CD1c-positive myeloid dendritic cell (primary cell): ENCODE data around the gene ATP1A3.
"Not testable (repeated sequence)": the region's sequence is repeated elsewhere in the genome, so short reads cannot be mapped to it uniquely, and the experiment has no call there.

ENCODE experiments used
- DNase-seq: peaks from one replicate; pipeline ENCODE4 v3.0.0-alpha.2; 2016; ENCODE audit errors: extremely low spot score

Gene ATP1A3

GRCh38 chr19:41993612-41994483, at the start of gene ATP1A3:
ATP1A3 (minus strand) TSS chr19:41994230; CDS start chr19:41994076, 154 bp downstream.
- DNase-seq, result peak; percentile 62

DNA sequence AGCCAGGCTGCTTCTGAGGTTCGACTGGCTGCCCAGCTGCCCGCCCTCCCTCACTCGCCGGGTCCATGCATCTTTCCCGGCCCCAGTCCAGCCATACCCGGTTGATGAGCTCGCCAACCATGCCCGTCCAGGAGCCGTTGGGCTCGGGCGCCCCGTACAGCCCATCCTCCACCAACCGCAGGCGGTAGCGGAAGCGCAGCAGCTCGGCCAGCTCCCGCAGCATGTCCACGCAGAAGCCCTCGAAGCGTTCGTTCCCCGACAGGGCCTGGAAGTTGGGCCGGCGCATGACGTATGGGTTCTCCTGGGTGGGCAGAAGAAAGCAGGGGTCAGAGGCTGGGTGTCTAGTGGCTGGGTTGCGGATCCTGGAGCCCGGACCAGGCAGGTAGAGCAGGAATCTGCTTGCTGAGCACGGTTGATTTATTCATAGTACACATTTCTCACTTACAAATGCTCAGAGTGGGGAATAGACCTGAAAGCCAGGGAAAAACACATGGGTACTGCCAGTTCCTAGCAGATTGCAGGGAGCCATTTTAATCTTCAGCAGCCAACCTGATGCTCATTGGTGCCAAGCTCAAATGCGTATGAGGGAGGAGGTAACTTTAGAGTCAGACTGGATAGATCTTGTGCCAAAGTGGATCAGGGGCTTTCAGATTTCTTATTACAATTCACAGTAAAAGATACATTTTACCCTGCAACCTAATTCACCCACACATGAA, 48.6 kb upstream of the ATP1A3 start:
- DNase-seq, result no peak

GRCh38 chr19:42040491-42040890, 46.5 kb upstream of the ATP1A3 start:
- DNase-seq, result not testable (repeated sequence)

- DNase-seq, result no peak
These were observed 46.0 kb upstream of the ATP1A3 start for GRCh38 chr19:42040031-42040430.

- no peak for DNase-seq
These were observed 44.6 kb upstream of the ATP1A3 start for GRCh38 chr19:42038666-42039065.

GRCh38 chr19:42037649-42038048, 43.6 kb upstream of the ATP1A3 start:
- DNase-seq, result no peak

GRCh38 chr19:42034640-42035391, 40.8 kb upstream of the ATP1A3 start:
- DNase-seq, result peak; percentile 67

GRCh38 chr19:42033413-42033812, 39.4 kb upstream of the ATP1A3 start:
- no peak for DNase-seq

DNA sequence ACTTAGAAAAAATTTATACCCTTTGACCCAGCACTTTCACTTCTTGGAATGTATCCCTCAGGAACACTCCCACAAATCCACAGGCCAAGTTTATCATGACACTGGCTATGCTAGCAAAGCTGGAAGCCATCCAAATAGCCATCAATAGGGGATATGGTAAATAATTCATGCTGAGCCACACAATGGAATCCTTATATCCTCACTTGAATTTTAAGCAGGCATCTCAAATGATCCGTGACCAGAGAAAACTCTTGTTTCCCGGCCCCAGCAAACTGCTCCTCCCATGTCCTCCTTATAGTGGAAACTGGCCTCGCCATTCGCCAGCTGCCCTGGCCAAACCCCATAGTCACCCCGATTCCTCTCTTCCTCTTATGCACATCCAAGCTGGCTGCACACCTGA, 38.4 kb upstream of the ATP1A3 start:
- no peak for DNase-seq

- no peak for DNase-seq
These were observed 36.8 kb upstream of the ATP1A3 start for GRCh38 chr19:42030645-42031440.

DNA sequence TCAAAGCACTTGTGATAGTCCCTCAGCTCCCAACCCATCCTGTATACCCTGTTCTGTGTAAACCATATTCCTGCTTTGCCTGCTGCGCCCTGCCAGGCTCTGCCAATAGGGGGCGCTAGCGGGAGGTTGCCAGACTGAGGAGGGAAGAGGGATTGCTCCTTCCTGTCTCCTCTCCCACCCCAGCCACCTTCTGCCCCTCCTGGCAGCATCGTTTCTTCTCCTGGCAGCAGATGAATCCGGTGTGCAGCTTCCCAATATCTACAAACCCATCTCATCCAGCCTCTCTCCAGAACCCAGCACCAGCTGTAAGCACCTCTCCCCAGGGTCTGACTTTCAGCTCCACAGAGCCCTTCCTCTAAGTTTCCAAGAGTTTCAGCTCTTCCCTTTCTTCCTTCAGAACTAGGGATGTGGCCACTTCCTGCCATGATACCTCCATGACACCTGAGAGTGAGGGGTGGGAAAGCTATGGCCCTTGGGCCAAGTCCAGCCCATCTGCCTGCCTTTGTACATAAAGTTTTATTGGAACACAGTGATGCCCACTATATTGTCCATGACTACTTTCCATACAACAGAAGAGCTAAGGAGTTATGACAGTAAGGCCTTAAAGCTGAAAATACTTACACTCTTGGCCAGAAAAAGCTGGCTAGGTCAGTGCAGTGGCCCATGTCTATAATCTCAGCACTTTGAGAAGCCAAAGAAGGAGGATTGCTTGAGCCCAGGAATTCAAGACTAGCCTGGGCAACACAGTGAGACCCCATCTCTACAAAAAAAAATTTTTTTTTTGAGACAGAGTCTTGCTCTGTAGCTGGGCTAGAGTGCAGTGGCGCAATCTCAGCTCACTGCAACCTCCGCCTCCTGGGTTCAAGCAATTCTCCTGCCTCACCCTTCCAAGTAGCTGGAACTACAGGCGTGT, 34.5 kb upstream of the ATP1A3 start:
- peak; percentile 25 for DNase-seq

- no peak for DNase-seq
These were observed 30.6 kb upstream of the ATP1A3 start for GRCh38 chr19:42024622-42025111.

GRCh38 chr19:42023943-42024260, 29.9 kb upstream of the ATP1A3 start:
- no peak for DNase-seq

DNA sequence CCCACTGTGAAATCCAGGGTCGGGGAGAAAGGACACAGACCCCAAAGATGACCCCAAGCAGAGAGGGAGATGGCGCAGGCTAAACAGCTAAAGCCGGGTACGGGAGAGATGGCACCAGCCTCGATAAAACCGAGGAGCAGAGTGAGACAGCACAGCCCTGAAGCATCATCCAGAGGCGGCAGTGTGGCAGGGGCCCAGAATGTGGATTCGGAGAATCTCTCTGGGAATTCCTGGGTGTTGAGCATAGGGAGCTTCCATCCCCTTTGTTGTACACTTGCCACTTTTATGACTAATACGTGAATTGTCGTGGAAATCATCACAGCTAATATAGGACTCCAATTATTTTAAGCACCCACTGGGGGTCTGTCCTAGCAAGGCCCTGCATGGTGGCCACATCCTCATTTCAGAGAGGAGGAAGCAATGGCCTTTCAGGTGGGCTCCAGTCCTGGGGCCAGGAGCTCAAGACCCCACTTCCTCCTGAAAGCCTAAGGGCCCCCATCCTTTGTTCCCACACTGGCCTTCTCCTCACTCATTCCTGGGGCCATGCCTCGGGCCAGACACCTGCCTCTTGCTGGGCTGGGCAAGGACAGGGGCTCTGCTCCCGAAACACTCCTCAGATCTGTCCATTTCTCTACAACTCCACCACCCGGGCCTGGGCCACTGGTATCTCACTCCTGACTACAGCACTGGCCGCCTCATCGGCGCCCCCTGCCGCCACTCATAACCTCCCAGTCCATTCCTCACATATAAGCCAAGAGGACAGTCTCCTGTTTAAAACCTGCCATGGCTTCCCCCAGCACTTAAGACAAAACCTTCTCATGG, 29.3 kb upstream of the ATP1A3 start:
- DNase-seq, result peak; percentile 2

DNA sequence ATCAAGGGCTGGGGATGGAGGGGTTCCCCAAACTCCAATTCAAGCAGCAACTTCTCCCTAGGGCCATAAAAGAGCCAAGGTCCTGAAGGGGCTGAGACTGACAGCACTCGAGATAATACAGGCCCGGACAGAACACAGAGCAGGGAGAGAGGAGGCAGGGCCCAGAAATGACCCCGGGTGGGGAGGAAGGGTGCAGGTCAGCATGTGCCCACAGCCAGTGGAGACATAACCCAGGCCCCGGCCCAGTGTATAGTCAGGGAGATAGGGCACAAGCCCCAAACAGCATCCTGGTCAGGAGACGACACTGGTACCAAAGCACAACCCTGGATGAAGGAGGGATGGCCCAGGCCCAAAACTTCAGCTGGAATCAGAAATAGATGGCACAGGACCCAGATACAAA, 28.6 kb upstream of the ATP1A3 start:
- DNase-seq, result no peak

DNA sequence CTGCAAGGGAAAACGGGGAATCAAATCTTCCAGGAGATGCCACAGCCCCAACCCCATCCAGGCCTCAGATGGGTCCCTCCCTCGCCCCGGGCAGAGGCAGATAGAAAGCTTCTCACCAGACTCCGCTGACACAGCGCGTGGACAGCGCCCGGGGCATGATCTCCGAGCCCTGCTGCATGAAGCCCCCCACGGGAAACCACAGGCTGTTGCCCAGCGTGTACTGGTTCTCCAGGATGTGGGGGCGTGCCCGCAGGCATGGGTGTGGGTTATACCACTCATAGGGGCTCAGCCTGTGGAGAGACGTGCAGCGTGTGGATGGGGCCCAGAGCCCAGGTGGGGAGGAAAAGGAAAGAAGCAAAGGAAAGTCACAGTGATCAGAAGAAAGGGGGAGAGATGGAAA, 27.2 kb upstream of the ATP1A3 start:
- DNase-seq, result no peak

DNA sequence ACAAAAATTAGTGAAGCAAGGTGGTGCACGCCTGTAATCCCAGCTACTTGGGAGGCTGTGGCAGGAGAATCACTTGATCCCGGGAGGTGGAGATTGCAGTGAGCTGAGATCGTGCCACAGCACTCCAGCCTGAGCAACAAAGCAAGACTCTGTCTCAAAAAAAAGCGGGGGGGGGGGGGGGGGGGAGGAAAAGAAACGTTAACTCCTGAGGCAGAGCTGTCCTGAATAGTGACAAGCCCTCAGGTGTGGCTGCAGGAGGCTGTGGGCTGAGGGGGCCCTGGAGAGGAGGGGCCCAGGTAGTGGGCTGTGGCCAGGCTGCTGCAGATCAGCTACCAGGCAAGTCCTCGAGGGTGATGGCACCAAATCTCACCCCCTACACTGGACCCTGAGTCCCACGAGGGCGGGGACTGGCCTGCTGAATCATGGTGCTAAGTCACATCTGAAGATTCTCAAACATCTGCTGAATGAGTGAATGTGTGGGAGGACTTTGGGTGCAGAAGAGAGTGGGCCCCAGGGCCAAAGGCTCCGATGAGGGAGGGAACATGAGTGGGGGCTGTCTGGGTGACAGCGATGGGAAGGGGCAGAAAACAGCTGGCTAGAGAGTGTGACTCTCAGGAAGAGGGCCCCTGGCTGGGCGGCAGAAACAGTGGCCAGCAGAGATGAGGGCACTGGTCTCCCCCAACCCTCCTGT, 24.6 kb upstream of the ATP1A3 start:
- DNase-seq, result no peak

GRCh38 chr19:42017040-42017439, 23.0 kb upstream of the ATP1A3 start:
- DNase-seq, result no peak

DNA sequence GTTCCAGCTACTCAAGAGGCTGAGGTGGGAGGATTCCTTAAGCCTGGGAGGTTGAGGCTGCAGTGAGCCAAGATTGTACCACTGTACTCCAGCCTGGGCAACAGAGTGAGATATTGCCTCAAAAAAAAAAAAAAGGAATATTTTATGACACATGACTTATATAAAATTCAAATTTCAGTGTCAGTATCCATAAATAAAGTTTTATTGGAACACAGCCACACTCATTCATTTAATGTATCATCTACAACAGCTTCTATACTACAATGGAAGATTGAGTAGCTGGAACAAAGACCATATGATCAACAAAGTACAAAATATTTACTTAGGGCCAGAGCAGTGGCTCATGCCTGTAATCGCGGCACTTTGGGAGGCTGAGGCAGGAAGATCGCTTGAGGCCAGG, 18.7 kb upstream of the ATP1A3 start:
- not testable (repeated sequence) for DNase-seq
